OCI-LY7 (cell line): ENCODE measurements around the gene KIT. TPM values are rescaled to one million over a fixed set of nuclear protein-coding genes. Genes with fewer than 3 reads are reported as not detected.

Experiments
- BruUV-seq: library from RNA; stranded (reverse); fragments of 400-500 nt; replicated peaks from 2 replicates; lab custom pipeline; 2021; lab: Mats Ljungman, UMichigan
- CTCF ChIA-PET: fragments of 300-600 bp; sonication (Branson Sonifier 250); formaldehyde crosslinking; loops from one replicate; lab custom pipeline; 2022; ENCODE audit warnings: antibody characterized with exemption; ENCODE audit not compliant: unreplicated experiment; lab: Charles Lee
- POLR2A ChIA-PET: fragments of 300-600 bp; sonication (Branson Sonifier 250); formaldehyde crosslinking; loops from one replicate; lab custom pipeline; 2022; ENCODE audit warnings: antibody characterized with exemption; lab: Charles Lee
- DNase-seq: peaks from one replicate; pipeline ENCODE4 v3.0.0-alpha.2; 2015; ENCODE audit warnings: low spot score
- H2AFZ ChIP-seq: fragments of 200-600 bp; sonication (generic), shearing (Covaris generic); 2 replicates; pipeline ENCODE4 v1.6.1; 2014; ENCODE audit warnings: mild to moderate bottlenecking, antibody characterized with exemption, low read length, moderate library complexity
- H3K27ac ChIP-seq: fragments of 200-600 bp; sonication (generic); 2 replicates; pipeline ENCODE4 v1.5.1; 2014; ENCODE audit warnings: mixed run types, low read depth, mild to moderate bottlenecking, moderate library complexity, low read length, inconsistent platforms; ENCODE audit not compliant: poor library complexity, severe bottlenecking
- H3K36me3 ChIP-seq: fragments of 200-600 bp; sonication (generic); 2 replicates; pipeline ENCODE4 v1.6.1; 2014; ENCODE audit warnings: mild to moderate bottlenecking, antibody characterized with exemption, low read length, moderate library complexity, mixed read lengths; ENCODE audit not compliant: insufficient read depth
- H3K4me1 ChIP-seq: fragments of 200-600 bp; sonication (generic); 2 replicates; pipeline ENCODE4 v1.5.1; 2014; ENCODE audit warnings: mild to moderate bottlenecking, low read length; ENCODE audit not compliant: insufficient read depth, poor library complexity, severe bottlenecking
- H3K4me2 ChIP-seq: fragments of 200-600 bp; sonication (generic); 2 replicates; pipeline ENCODE4 v1.6.1; 2014; ENCODE audit warnings: mild to moderate bottlenecking, low read length
- H3K4me3 ChIP-seq: fragments of 200-600 bp; sonication (generic); 2 replicates; pipeline ENCODE4 v1.5.1; 2014; ENCODE audit warnings: mild to moderate bottlenecking, low read depth, low read length; ENCODE audit not compliant: poor library complexity, severe bottlenecking
- H3K79me2 ChIP-seq: fragments of 200-600 bp; sonication (generic); 2 replicates; pipeline ENCODE4 v1.6.1; 2016; ENCODE audit warnings: low read depth, mild to moderate bottlenecking, low read length, moderate library complexity, mixed read lengths; ENCODE audit not compliant: insufficient read depth
- H3K9me2 ChIP-seq: fragments of 200-600 bp; sonication (generic); 2 replicates; pipeline ENCODE4 v1.6.1; 2016; ENCODE audit warnings: mild to moderate bottlenecking, low read length, mixed read lengths; ENCODE audit not compliant: insufficient read depth
- H3K9me3 ChIP-seq: fragments of 200-600 bp; sonication (generic); 2 replicates; pipeline ENCODE4 v1.6.1; 2014; ENCODE audit warnings: mild to moderate bottlenecking, mixed run types, low read length, mixed read lengths
- H4K20me1 ChIP-seq: fragments of 200-600 bp; sonication (generic); 2 replicates; pipeline ENCODE4 v1.6.1; 2014; ENCODE audit warnings: mild to moderate bottlenecking, antibody characterized with exemption, low read length, moderate library complexity, mixed read lengths; ENCODE audit not compliant: insufficient read depth
- EZH2phosphoT487 ChIP-seq: fragments of 200-600 bp; sonication (generic); IDR thresholded peaks from 2 replicates; pipeline ENCODE4 v1.6.1; 2018; ENCODE audit warnings: low read depth, borderline replicate concordance, mild to moderate bottlenecking, mixed run types, antibody characterized with exemption, low read length, moderate library complexity, mixed read lengths
- intact Hi-C: fragments of 100-400 bp; cut with micrococcal nuclease; formaldehyde crosslinking; loops from one replicate; pipeline ENCODE4 v1.10.0; 2022; ENCODE audit not compliant: unreplicated experiment
- total RNA-seq, 2 experiments: library from RNA; depleted of rRNA in 1 of 2; stranded (reverse); fragments of >200 nt in 1 of 2; shearing (Covaris generic) in 1 of 2; gene quantifications; 2 replicates each; pipeline ENCODE4 v1.2.3, GENCODE V29; 2014 to 2022
- TF ChIP-seq, protein P1 (sequence below): fragments of 200-600 bp; sonication (generic); conservative IDR thresholded peaks from 2 replicates; pipeline ENCODE4 v1.5.1; 2014; ENCODE audit warnings: mild to moderate bottlenecking, antibody characterized with exemption, low read length, moderate library complexity, mixed read lengths

Gene KIT
- total RNA-seq, 2 experiments from 2014 or later, result not detected

DNA sequence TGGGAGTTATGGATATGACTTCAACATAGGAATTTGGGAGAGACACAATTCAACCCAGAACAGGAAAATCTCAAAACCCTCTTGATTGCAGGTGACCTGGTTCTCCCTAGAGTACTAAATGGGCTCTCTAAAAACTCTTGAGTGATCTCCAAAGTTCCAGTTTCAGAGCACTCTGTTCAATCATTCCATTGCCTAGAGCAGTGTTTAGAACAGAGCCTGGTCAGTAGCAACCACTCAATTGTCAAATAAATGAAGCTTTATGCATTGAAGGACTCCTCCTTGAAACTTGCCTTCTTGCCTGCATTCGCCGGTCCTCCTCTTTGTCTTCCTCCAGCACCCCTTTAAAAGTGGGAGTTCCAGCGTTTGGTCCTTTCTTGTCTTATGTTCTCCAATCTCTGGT lies 85.8 kb downstream of the KIT start:
- no peaks in the 10 kb centered on the region for H3K36me3 ChIP-seq
- H3K9me2 ChIP-seq, result no peaks in the 10 kb centered on the region
- H3K27ac ChIP-seq, result no peak overlapping the region
- H3K4me2 ChIP-seq, result no peak overlapping the region
- no peaks in the 10 kb centered on the region for H3K4me1 ChIP-seq
- H3K9me3 ChIP-seq, result no peaks in the 10 kb centered on the region
- H4K20me1 ChIP-seq, result no peaks in the 10 kb centered on the region
- ChIA-PET POLR2A (no interaction called here), CTCF (no interaction called here)
- BruUV-seq, result no TSS peak
- DNase-seq, result no peak
- no peaks in the 10 kb centered on the region for H3K79me2 ChIP-seq
- TF ChIP-seq, protein P1, sequence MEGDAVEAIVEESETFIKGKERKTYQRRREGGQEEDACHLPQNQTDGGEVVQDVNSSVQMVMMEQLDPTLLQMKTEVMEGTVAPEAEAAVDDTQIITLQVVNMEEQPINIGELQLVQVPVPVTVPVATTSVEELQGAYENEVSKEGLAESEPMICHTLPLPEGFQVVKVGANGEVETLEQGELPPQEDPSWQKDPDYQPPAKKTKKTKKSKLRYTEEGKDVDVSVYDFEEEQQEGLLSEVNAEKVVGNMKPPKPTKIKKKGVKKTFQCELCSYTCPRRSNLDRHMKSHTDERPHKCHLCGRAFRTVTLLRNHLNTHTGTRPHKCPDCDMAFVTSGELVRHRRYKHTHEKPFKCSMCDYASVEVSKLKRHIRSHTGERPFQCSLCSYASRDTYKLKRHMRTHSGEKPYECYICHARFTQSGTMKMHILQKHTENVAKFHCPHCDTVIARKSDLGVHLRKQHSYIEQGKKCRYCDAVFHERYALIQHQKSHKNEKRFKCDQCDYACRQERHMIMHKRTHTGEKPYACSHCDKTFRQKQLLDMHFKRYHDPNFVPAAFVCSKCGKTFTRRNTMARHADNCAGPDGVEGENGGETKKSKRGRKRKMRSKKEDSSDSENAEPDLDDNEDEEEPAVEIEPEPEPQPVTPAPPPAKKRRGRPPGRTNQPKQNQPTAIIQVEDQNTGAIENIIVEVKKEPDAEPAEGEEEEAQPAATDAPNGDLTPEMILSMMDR, result no peak
- no peak for TF ChIP-seq EZH2phosphoT487
- no peak overlapping the region for H2AFZ ChIP-seq
- no peak overlapping the region for H3K4me3 ChIP-seq
- intact Hi-C loops, result no loop called here

DNA sequence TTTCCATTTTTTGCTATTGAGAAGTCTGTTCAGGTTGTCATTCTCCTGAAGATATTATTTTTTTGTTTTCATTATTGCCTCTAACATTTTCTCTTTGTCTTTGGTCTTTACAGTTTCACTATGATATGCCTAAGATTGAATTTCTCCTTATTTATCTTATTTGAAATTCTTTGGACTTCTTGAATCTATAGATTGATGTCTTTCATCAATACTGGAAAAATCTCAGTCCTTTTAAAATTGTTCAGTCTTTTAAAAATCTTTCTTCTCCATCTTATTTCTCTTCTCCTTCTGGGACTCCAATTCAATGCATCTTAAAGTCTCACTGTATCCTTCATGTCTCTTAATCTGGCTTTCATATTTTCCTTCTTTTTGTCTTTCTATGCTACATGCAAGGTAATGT lies 86.7 kb downstream of the KIT start:
- Histone ChIP-seq H3K9me3 (no peaks in the 10 kb centered on the region), H3K9me2 (no peaks in the 10 kb centered on the region), H4K20me1 (no peaks in the 10 kb centered on the region), H3K36me3 (no peaks in the 10 kb centered on the region), H3K79me2 (no peaks in the 10 kb centered on the region), H2AFZ (no peak overlapping the region), H3K4me1 (no peaks in the 10 kb centered on the region), H3K4me3 (no peak overlapping the region), H3K27ac (no peak overlapping the region), H3K4me2 (no peak overlapping the region)
- TF ChIP-seq, protein P1, result no peak
- TF ChIP-seq EZH2phosphoT487, result no peak
- ChIA-PET CTCF (no interaction called here), POLR2A (no interaction called here)
- no TSS peak for BruUV-seq
- intact Hi-C loops, result no loop called here
- no peak for DNase-seq

DNA sequence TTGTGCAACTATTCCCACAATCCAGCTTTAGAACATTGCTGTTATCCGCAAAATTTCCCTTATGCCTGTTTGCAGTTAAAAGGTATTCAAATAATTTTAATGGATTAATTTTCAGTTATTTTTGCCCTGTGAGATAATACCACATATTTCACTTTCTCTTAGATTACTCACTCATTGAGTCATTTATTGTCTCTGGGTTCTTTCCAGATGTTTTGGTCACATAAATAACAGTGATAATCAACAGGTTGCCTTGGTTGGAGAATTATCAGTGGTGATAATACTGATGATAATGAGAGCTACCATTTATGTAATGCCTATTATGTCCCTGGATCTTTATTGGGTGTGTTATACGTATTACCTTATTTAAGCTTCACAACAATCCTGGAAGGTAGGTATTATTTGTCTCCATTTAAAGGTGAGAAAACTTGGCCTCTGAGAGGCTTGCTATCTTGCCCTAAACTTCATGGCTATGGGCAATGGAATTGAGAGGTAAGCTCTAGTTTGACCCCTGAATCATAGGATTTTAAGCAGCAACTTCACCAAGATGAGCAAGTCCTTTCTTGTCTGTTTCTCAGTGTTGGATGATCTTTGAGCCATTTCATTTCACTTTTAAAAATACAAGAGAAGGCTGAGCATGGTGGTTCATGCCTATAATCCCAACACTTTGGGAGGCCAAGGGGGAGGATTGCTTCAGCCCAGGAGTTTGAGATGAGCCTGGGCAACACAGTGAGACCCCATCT lies 87.4 kb downstream of the KIT start:
- no TSS peak for BruUV-seq
- Histone ChIP-seq H3K36me3 (no peaks in the 10 kb centered on the region), H3K4me1 (no peaks in the 10 kb centered on the region), H3K9me2 (no peaks in the 10 kb centered on the region), H3K4me3 (no peak overlapping the region), H3K79me2 (no peaks in the 10 kb centered on the region), H3K27ac (no peak overlapping the region), H3K4me2 (no peak overlapping the region), H3K9me3 (no peaks in the 10 kb centered on the region), H2AFZ (no peak overlapping the region), H4K20me1 (no peaks in the 10 kb centered on the region)
- TF ChIP-seq, protein P1, result no peak
- TF ChIP-seq EZH2phosphoT487, result no peak
- CTCF ChIA-PET, result no interaction called here
- no peak for DNase-seq
- intact Hi-C loops, result no loop called here
- POLR2A ChIA-PET, result no interaction called here
